Hepatocyte (in vitro differentiated cells): ENCODE results near the gene SNW1.
"Not testable (repeated sequence)": the region's sequence is repeated elsewhere in the genome, so short reads cannot be mapped to it uniquely, and the experiment has no call there.

Source experiments
- CTCF ChIP-seq: fragments of 200-600 bp; sonication (generic); IDR thresholded peaks from 2 replicates; pipeline ENCODE4 v1.5.1; 2016; ENCODE audit warnings: antibody characterized with exemption, mild to moderate bottlenecking; ENCODE audit not compliant: poor library complexity
- EZH2 ChIP-seq: fragments of 200-600 bp; sonication (generic); IDR thresholded peaks from 2 replicates; pipeline ENCODE4 v1.6.1; 2016; ENCODE audit warnings: antibody characterized with exemption, mild to moderate bottlenecking, borderline replicate concordance

DNA sequence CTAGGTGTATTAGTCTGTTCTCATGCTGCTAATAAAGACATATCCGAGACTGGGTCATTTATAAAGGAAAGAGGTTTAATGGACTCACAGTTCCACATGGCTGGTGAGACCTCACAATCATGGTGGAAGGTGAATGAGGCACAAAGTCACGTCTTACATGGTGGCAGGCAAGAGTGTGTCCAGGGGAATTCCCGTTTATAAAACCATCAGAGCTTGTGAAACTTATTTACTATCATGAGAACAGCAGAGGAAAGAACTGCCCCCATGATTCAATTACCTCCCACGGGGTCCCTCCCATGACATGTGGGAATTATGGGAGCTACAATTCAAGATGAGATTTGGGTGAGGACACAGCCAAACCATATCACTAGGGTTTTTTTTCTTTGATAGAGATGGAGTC, 13.0 kb upstream of the SNW1 start:
- not testable (repeated sequence) for TF ChIP-seq CTCF, EZH2
